NCI-H1694 (cell line): ENCODE results near the gene PCSK5.
A peak's percentile ranks its signal among the peaks of the same experiment; 100 is the strongest.

ENCODE experiments used
- DNase-seq: peaks from one replicate; lab custom pipeline; 2025; lab: John Stamatoyannopoulos, UW

PCSK5 gene

DNA sequence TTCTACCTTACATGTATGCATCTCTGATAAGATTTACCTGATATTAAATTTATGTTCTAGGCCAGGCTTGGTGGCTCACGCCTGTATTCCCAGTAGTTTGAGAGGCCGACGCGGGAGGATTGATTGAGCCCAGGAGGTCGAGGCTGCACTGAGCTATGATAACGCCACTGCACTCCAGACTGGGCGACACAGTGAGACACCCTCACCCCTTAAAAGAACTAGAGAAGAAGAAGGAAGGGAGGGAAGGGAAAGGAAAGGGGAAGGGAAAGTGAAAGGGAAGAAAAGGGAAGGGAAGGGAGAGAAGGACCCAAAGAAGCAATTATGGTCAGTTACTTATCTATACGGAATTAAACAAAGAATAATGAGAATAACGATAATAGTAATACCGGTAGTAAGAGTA, 504.9 kb downstream of the PCSK5 start:
- DNase-seq = no peak

DNA sequence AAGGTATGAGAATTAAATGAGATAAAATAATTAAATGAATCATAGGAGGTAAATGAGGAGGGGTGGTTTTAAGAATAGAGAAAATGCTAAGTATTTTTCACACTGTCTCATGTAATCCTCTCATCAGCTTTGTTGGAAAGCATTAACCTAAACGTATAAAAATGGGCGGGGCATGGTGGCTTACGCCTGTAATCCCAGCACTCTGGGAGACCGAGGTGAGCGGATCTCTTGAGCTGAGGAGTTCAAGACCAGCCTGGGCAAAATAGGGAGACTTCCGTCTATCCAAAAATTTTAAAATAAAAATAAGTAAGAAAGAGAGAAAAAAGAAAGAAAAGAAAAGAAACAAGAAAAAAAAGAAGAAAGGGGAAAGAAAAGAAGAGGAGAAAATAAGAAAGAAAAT, 505.7 kb downstream of the PCSK5 start:
- DNase-seq = no peak

DNA sequence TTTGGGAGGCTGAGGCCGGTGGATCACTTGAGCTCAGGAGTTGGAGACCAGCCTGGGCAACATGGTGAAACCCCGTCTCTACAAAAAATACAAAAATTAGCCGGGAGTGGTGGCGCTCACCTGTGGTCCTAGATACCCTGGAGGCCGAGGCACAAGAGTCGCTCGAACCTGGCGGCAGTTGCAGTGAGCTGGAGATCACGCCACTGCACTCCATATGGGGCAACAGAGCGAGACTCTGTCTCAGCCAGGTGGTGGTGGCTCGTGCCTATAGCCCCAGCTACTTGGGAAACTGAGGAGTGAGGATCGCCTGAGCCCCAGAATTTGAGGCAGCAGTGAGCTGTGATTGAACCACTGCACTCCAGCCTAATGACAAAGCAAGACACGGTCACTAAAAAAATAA, 506.1 kb downstream of the PCSK5 start:
- no peak for DNase-seq

DNA sequence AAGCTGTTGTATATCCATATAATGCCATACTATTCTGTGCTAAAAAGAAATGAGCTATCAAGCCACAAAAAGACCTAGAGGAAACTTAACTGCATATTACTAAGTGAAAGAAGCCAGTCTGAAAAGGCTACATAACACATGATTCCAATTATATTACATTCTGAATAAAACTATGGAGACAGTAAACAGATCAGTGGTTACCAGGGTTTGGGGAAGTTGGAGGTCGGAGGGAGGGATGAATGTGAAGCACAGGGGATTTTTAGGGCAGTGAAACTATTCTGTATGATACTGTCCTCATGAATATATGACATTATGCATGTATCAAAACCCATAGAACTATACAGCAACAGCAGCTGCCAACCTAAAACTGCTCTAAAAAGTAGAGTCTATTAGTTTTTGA, 509.4 kb downstream of the PCSK5 start:
- DNase-seq = no peak

DNA sequence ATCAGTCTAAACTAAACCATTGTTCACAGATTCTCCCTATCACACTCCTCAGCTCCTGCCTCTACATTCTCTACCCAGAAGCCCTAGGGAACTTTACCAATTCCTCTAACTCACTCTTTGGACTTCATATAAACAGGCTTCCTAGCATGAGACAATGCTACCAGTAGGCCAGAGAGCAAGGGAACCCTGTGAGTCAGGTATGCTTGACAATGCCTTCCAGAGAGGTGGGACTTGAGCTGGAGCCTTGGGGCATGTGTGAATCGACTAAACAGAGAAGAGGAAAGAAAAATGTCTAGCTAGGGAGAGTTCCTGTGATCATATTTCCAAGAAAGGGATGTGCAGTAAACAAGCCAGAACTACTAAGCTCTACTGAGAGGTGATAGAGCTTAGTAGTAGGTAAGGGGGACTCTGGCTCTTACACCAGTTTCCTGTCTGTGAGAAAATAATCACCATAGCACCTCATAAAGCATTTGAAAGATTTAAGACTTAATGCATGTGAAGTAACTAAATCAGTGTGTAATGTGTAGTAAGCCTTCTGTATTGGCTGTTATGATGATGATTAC, 510.1 kb downstream of the PCSK5 start:
- no peak for DNase-seq

DNA sequence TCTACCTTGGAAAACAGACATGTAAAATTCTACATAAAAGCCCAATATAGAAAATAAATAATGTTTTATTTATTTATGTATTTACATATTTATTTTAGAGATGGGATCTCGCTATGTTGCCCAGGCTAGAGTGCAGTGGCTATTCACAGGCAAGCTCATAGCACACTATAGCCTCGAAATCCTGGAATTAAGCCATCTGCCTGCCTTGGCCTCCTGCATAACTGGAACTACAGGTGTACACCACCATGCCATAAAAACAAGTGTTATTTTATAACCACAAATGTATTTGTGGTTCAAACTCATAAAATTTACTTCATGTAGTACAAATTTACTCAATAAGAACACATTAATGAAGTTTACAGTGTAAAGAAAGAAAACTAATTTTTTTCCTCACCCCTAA, 510.7 kb downstream of the PCSK5 start:
- DNase-seq = no peak

DNA sequence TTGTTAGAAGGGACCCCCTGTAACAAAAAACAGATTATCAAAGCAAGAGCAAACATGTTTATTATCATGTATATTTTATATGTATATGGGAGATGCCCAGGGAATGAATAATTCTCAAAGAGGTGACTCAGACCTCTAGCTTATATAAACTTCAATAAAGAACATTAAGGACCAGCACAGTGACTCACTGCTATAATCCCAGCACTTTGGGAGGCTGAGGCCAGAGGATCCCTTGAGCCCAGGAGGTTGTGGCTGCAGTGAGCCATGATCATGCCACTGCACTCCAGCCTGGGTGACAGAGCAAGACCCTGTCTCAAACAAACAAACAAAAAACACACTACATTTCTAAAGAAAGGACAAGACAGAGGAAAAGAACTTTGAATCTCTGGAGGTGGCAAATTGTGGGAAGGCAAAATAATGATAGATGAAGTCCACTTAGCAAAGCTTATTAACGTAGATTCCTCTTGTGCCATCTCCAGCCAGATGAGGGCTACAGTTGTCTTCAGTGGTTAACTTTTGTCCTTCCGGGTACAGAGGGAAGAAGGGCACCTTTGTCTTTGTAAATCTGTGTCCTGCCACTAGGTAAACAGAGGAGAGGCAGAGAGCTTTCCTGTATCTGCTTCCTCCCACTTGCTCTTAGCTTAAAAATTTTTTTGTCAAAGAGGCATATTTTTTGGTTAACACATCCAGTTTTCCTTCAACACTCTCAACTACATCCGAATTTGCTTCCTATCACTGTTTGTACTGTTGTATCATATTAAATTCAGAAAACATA, 511.3 kb downstream of the PCSK5 start:
- no peak for DNase-seq

DNA sequence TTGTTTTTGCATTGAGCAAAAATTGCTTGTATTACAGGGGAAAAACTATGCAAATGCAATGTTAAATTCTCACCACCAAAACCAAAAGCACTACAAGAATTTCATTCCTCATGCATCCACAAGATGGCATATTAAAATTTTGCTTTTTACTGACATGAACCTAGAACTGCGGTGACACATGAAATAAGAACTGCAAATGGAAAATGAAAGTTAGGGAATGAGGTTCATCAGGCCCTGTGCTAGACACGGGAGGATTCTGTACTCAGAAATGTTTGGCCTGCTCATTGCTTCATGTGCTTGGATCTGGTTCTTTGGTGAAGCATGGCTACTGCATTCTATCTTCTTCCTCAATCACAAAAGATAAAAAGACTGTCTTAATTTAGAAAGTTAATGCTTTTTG, 512.9 kb downstream of the PCSK5 start:
- peak; percentile 9 for DNase-seq

DNA sequence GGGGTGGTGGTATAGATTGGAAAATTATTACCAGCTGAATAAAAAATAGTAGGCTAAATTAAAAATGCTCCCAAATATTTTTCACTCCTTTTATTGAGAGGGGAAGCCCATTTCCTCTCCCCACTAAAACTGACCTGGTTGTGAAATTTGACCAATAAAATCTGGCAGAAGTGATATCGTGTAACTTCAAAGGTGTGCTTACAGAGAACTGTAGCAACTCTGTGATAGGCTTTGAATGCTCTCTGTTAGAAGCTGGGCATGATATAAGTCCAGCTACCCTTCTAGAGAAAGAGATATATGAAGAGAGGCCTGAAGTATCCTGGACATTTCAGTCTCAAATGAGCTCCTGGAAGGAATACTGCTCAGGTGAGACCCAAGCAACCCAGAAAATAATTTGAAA, 513.9 kb downstream of the PCSK5 start:
- DNase-seq = no peak

DNA sequence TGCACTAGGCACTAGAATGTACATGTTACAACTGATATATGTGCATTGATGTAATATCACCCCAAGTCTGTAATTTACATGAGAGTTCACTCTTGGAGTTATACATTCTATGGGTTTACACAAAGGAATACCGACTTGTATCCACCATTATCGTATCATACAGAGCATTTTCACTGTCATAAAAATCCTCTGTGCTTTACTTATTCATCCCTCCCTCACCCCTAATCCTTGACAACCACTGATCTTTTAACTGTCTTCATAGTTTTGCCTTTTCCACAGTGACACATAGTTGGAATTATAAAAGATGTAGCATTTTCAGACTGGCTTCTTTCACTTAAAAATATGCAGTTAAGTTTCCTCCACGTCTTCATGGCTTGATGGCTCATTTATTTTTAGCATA, 514.9 kb downstream of the PCSK5 start:
- DNase-seq = no peak

DNA sequence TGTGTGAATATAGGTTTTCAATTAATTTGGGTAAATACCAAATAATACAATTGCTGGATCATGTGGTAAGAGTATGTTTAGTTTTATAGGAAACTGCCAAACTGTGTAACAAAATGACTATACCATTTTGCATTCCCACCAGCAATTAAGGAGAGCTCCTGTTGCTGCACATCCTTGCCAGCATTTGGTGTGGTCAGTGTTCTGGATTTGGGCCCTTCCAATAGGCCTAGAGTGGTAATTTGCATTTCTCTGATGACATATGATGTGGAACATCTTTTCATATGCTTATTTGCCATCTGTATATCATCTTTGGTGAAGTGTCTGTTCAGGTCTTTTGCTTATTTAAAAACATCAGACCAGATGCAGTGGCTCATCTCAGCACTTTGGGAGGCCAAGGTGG, 515.4 kb downstream of the PCSK5 start:
- DNase-seq = no peak
